Measurements from ENCODE around the gene CD96.

CD96 gene

GRCh38 chr3:111593666-111594065 lies 51.7 kb downstream of the CD96 start:
- TF ChIP-seq, protein P1, sequence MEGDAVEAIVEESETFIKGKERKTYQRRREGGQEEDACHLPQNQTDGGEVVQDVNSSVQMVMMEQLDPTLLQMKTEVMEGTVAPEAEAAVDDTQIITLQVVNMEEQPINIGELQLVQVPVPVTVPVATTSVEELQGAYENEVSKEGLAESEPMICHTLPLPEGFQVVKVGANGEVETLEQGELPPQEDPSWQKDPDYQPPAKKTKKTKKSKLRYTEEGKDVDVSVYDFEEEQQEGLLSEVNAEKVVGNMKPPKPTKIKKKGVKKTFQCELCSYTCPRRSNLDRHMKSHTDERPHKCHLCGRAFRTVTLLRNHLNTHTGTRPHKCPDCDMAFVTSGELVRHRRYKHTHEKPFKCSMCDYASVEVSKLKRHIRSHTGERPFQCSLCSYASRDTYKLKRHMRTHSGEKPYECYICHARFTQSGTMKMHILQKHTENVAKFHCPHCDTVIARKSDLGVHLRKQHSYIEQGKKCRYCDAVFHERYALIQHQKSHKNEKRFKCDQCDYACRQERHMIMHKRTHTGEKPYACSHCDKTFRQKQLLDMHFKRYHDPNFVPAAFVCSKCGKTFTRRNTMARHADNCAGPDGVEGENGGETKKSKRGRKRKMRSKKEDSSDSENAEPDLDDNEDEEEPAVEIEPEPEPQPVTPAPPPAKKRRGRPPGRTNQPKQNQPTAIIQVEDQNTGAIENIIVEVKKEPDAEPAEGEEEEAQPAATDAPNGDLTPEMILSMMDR (IDR thresholded peaks at IDR 0.05), result no peak
- Histone ChIP-seq H3K27ac (no peak overlapping the region), H3K27me3 (no peaks in the 10 kb centered on the region), H3K4me3 (ENCODE audit: low read depth in 1 of 2, low read length in 1 of 2) (no peak overlapping the region), H3K4me1 (ENCODE audit: control insufficient read depth in 1 of 2, insufficient read depth in 1 of 2, low read depth in 1 of 2, low read length in 1 of 2) (no peaks in the 10 kb centered on the region), H3K9me3 (no peaks in the 10 kb centered on the region), H3K36me3 (no peaks in the 10 kb centered on the region)

DNA sequence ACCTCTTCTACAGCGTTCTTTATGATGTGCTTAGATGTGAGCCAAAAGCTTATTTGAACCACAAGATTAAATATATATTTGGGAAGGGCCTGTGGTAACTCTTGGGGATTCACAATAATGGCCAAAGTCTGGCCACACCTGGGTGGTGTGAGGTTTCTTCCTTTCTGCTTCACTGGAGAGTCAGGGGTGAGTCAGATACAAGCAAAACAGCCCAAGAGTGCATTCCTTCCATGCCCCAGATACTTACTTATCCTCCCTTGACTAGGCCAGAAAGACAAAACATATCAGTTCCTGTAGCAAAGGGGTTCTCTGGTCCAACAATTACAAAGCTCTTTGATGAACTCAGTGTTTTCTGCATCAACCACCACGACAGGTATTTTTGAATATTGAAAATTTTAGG lies 52.2 kb downstream of the CD96 start:
- Histone ChIP-seq H3K27ac (no peak overlapping the region), H3K4me3 (ENCODE audit: low read depth in 1 of 2, low read length in 1 of 2) (no peak overlapping the region), H3K9me3 (no peaks in the 10 kb centered on the region), H3K4me1 (ENCODE audit: control insufficient read depth in 1 of 2, insufficient read depth in 1 of 2, low read depth in 1 of 2, low read length in 1 of 2) (no peaks in the 10 kb centered on the region), H3K36me3 (no peaks in the 10 kb centered on the region), H3K27me3 (no peaks in the 10 kb centered on the region)
- TF ChIP-seq, protein P1 (IDR thresholded peaks at IDR 0.05), result no peak

DNA sequence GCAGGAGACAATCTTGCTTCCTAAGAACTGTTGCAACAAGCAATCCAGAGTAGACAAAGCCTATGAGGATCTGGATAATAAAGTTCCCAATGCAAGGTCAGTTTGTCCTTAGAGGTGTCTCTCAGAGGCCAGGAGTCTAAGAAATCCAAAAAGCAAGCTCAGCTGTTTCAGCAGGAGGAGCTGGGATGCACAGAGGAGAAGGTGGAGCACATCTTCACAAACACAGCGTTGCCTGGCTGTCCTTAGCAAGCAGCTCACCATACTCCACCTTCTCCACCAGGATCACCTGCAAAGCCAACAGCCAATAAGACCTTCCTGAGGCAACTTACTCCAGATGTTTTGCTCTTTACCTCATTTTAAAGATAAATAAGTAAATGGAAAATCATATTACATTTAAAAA lies 52.8 kb downstream of the CD96 start:
- TF ChIP-seq, protein P1 (IDR thresholded peaks at IDR 0.05), result no peak
- no peaks in the 10 kb centered on the region for H3K27me3 ChIP-seq
- no peak overlapping the region for H3K4me3 ChIP-seq (ENCODE audit: low read depth in 1 of 2, low read length in 1 of 2)
- no peaks in the 10 kb centered on the region for H3K9me3 ChIP-seq
- H3K4me1 ChIP-seq (ENCODE audit: control insufficient read depth in 1 of 2, insufficient read depth in 1 of 2, low read depth in 1 of 2, low read length in 1 of 2), result no peaks in the 10 kb centered on the region
- H3K36me3 ChIP-seq, result no peaks in the 10 kb centered on the region
- H3K27ac ChIP-seq, result no peak overlapping the region

GRCh38 chr3:111595232-111595631 lies 53.2 kb downstream of the CD96 start, which contains the start of gene ZBED2:
TSS of gene ZBED2 (minus strand) at chr3:111595346. CDS start at chr3:111594201, 1,145 bp downstream.
- H3K27me3 ChIP-seq, result no peaks in the 10 kb centered on the region
- no peak within 1 kb of the TSS for H3K27ac ChIP-seq
- TF ChIP-seq, protein P1 (IDR thresholded peaks at IDR 0.05), result no peak

DNA sequence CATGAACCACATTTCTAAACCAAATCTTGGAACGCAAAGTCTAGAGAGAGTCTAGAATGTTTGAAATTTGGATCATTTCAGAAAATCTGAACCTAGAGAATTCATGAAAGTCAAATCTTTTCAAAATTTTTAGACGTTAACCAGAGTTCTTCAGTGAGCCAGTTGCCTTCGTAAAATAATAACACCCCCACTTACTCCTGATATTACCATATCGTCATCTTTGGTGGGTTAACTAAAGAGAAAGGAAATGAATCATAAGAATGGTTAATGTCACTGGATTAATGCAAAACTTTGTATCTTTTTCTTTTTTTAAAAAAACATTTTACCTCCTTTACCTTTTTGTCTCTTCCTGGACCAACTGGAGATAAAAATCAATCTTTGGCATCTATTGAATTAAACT lies 54.3 kb downstream of the CD96 start:
- no peaks in the 10 kb centered on the region for H3K9me3 ChIP-seq
- no peak overlapping the region for H3K4me3 ChIP-seq (ENCODE audit: low read depth in 1 of 2, low read length in 1 of 2)
- no peaks in the 10 kb centered on the region for H3K36me3 ChIP-seq
- TF ChIP-seq, protein P1 (IDR thresholded peaks at IDR 0.05), result no peak
- H3K27me3 ChIP-seq, result no peaks in the 10 kb centered on the region
- H3K4me1 ChIP-seq (ENCODE audit: control insufficient read depth in 1 of 2, insufficient read depth in 1 of 2, low read depth in 1 of 2, low read length in 1 of 2), result no peaks in the 10 kb centered on the region
- no peak overlapping the region for H3K27ac ChIP-seq

More at GRCh38 chr3:111595232-111595631, 53.2 kb downstream of the CD96 start, which contains the start of gene ZBED2:
- Histone ChIP-seq H3K9me3 (no peaks in the 10 kb centered on the region), H3K4me1 (ENCODE audit: control insufficient read depth in 1 of 2, insufficient read depth in 1 of 2, low read depth in 1 of 2, low read length in 1 of 2) (no peaks in the 10 kb centered on the region), H3K36me3 (no peaks in the 10 kb centered on the region), H3K4me3 (ENCODE audit: low read depth in 1 of 2, low read length in 1 of 2) (no peak within 1 kb of the TSS)

DNA sequence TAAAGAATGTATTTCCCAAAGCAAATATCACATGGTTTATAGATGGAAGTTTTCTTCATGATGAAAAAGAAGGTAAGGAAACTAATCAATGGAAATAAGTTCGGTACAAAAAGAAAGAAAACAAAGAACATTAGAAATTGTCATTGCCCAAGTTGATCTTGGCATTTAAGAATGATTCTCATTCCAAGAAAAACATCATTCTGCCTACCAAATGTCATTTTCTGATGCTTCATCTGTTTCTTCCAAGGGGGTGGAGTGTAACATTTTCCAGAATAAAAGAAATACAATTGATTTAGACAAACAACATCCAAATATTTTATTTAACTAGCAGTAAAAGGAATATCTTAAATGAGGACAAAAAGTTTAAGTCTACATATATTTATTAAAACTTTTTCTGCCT lies 56.1 kb downstream of the CD96 start:
- Histone ChIP-seq H3K27ac (no peak overlapping the region), H3K9me3 (no peaks in the 10 kb centered on the region), H3K4me3 (ENCODE audit: low read depth in 1 of 2, low read length in 1 of 2) (no peak overlapping the region), H3K36me3 (no peaks in the 10 kb centered on the region), H3K27me3 (no peaks in the 10 kb centered on the region), H3K4me1 (ENCODE audit: control insufficient read depth in 1 of 2, insufficient read depth in 1 of 2, low read depth in 1 of 2, low read length in 1 of 2) (no peaks in the 10 kb centered on the region)
- TF ChIP-seq, protein P1 (IDR thresholded peaks at IDR 0.05), result no peak

Measured in neutrophil (primary cell).